ENCODE measurements around the gene CDC14B. TPM values are rescaled to one million over a fixed set of nuclear protein-coding genes. Genes with fewer than 3 reads are reported as not detected.
A peak's percentile ranks its signal among the peaks of the same experiment; 100 is the strongest.

Gene CDC14B
- total RNA-seq, 1 donor from 2014 or later: 29.0 TPM

DNA sequence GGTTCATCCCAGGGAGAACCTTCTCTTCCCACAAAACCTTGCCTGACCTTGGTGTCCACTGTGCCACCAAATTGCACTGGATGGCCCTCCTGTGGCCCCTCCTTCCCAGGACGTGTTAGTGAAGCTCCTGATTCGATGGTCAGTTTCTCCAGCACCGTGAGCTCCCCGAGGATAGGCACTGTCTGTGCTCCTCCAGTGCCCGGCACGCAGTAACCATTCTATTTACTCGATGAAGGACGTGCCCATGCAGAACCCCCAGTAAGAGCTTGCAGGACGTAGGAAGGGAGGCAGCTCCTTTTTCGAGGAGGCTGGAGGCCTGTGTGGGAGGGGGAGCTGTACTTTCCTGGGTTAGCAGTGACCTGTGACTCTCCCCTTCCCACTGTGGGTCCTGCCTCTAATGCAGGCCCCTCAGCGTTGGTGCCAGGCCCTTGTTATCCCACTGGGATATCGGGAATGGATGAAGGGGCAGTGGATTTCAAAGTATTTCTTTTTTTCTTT, 130.1 kb downstream of the CDC14B start:
- DNase-seq (ENCODE audit: low spot score): no peak
- ATAC-seq: no peak

DNA sequence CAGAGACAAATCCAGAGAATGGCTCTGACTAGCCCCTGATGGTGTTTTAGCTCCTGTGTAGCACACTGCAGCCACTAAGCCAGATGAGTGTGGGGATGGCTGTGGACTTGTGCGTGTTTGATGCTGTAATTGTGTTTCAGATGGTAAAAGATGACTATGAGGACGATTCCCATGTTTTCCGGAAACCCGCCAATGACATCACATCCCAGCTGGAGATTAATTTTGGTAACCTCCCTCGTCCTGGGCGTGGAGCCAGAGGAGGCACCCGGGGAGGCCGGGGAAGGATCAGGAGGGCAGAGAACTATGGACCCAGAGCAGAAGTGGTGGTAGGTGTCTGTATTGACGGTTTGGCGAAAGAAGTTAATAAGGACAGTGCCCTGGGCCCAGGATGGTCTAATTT, 131.7 kb downstream of the CDC14B start:
- DNase-seq (ENCODE audit: low spot score): peak; percentile 79
- peak; percentile 20 for ATAC-seq

DNA sequence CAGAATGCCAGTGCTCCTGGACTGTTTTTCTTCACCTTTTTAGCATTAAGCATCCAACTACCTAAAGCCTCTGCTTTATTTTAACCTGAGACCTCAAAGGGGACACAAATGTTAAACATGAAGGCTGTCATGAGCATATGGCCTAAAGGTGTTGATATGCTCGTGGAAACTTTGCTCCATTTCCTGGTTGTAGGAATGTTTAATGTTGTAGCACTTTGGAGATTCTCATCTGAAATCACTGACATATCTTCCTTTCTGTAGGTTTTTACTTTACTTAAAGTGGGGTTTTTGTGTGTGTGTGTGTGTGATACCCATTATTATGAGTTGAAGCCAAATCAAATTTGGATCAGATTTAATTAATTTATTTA, 132.6 kb downstream of the CDC14B start:
- no peak for DNase-seq (ENCODE audit: low spot score)
- ATAC-seq: no peak

DNA sequence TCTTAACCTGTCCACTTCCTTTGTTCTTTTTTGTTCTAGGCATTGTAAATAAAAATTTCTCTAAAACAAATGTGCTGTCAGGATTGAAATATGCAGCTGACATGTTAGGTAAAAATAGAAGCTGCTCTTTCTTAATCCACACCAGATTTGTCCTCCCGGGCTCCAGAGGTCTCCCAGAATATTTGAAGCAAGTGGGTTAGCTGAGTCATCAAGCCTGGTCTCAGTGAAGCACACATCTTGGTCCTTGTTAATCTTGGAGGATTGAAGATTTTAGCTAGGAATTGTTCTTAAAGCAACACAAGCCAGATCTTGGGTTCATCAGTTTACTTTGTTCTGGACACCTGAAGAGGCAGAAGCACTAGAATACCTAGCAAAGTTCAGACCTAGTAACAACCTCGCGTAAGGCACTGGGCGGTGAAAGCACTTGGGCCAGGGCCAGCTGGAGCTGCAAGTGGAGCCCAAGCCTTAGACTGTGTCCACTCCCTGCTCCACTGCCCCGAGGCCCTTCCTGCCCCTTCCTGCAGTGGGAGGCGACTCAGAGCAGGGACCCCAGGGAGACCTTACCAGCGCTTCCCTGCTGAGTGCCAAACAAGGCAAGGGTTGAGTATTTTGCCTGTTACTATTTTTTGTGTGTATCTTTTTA, 133.1 kb downstream of the CDC14B start:
- ATAC-seq: peak; percentile 71
- DNase-seq (ENCODE audit: low spot score): peak; percentile 85

DNA sequence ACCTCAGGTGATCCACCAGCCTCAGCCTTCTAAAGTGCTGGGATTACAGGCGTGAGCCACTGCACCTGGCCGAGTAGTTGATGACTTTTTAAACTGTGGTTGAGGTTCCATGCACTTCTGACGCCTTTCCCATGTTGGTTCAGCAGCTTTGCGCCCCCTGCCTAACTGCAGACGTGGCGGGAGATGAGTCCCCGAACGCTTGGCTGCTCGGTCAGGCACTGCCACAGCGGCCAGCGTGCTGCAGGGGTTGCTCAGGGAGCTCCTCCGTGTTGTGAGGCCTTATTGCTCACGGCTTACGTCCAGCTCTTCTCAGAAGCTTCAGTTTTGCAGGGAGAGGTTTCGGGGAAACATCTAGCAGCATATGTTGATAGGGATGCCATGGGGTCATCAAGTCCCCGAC, 134.4 kb downstream of the CDC14B start:
- no peak for ATAC-seq

DNA sequence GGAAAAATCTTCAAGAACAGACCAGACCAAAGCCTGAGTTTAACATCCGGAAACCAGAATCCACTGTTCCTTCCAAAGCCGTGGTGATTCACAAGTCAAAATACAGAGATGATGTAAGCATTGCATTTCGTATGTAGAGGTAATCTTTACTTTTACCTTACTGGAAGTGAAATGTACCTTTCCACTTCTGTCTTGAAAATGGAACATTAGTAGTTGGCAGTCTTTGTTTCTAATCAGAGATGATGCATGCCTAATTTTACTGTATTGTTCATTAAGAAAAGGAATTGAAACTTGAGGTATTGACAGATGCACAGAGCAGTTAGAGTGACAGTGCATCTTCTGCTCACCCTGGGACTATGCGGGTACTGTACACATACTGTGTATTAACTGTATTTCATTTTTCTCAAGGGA, 135.1 kb downstream of the CDC14B start:
- ATAC-seq (no peak), DNase-seq (ENCODE audit: low spot score) (no peak)

More for the DNA sequence above, 134.4 kb downstream of the CDC14B start:
- no peak for DNase-seq (ENCODE audit: low spot score)

DNA sequence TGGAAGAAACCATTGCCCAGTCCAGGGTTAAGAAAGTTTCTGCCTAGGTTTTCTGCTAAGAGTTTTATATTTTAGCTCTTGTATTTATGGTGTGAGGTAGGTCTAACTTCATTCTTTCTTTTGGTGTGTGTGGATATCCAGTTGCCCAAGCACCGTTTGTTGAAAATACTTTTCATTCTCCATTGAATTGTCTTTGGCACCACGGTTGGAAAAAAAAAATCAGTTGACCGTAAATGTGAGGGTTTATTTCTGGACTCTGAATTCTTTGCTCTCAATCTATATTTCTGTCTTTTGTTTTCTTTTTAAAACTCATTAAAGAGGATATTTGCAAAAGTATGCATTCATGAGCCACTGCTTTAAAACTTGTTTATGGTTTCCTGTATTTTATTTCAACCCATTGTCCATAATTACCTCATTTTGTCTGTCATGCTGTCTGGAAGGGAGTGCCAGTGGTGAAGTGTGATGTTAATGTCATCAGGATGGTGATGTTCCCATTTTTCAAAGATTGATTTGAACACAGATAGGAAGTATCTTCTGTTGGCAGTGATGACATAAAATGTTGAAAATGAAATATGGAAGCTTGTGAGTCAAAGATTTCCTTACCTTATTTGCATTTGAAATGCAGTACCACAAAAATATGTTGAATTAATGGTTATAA, 135.8 kb downstream of the CDC14B start:
- no peak for ATAC-seq
- DNase-seq (ENCODE audit: low spot score): no peak

DNA sequence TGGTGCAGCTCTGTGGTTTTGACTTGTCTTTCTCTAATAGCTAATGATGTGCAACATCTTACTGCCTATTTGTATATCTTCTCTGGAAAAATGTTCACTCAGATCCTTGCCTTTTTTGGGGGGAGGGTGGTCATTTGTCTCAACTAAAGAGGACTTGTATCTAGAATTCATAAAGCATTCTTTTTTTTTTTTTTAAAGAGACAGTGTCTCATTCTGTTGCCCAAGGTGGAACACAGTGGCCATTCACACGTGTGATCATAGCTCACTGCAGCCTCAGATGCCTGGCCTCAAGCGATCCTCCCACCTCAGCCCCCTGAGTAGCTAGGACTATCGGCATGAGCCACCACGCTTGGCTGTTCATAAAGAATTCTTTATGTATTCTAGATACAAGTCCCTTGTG, 136.4 kb downstream of the CDC14B start:
- DNase-seq (ENCODE audit: low spot score) (no peak), ATAC-seq (no peak)

DNA sequence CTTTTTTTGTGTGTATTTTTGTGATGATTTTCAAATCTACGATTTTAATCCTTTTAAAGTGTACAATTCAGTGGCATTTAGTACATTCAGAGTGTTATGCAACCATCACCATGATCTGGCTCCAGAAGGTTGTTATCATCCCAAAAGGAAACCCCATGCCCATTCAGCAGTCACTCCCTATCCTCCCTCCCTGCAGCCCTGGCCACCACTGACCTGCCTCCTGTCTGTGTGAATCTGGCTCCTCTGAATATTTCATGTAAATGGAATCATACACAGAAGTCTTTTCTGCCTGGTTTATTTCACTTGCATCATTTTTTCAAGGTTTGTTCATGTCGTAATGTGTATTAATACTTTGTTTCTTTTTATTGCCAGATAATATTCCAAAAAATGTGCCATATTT, 137.2 kb downstream of the CDC14B start:
- no peak for ATAC-seq
- DNase-seq (ENCODE audit: low spot score): no peak

DNA sequence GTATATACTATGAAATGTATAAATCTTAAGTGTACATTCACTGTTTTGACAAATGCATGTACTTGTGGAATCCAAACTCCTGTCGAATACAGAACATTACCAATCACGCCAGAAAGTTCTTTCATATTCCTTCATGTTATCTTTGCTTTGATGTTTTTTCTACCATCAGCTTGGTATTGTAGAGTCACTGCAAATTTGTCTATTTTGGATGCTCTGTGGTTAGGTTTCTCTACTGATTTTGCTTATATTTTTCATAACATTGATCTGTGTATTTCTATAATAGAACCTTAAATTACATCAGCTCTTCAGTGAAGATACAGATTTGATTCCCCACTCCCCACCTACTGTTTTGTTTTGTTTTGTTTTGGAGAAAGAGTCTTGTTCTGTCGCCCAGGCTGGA, 138.9 kb downstream of the CDC14B start:
- no peak for DNase-seq (ENCODE audit: low spot score)
- ATAC-seq: no peak

DNA sequence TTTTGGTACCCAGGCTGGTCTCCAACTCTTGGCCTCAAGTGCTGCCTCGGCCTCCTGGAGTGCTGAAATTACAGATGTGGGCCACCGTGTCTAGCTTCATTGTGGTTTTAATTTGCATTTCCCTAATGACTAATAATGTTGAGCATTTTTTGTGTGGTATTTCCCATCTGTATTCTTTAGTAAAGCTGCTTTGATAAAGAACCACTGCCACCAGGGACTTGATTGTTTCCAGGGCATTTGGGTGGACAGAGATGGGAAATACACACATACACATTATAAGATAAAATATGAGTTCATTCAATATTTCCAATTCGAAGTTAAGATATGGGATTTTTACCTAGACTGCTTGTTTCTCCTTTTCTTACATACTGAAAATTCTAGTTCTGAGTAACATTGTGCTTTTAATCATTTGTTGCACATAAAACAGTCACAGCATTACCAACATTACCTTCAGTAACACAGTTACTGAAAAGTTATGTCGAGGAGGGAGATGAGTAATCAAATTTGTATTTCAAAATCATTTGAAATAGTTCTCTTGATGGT, 140.7 kb downstream of the CDC14B start:
- no peak for DNase-seq (ENCODE audit: low spot score)
- no peak for ATAC-seq

DNA sequence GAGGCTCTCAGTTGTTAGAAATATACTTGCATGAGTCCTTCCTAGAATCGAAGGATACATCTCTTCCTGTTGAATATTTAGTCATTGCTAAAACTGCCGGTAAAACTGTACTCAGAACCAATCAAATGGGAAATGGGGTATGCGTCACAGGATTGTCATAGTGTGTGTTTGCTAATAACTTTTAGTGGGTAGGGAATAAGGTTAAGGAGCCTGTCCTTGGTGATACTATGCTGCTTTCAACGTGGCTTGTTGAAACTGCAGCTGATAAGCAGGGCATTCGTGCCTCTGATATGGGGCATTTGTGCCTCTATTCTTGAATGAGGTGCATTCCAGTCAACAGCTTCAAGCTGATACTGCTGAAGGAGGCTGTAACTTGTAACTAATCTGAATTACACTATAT, 143.1 kb downstream of the CDC14B start:
- ATAC-seq: no peak
- DNase-seq (ENCODE audit: low spot score): no peak

DNA sequence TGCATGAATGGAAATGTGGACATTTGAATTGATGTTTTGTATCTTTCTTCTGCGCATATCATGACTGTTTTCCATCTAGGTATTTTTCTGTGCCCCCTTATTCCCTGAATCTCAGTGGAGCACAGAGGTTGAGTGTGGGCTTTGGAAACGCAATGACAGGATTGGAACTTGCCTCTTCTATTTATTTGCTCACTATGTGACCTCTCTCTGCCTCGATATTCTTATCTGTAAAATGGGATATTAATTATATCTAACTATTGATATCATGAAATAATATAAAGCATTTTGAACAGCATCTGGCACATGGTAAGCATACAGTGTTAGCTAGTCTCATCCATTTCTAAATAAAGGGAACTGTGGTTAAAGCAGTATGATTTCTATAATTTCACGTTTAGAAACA, 143.6 kb downstream of the CDC14B start:
- ATAC-seq: no peak

DNA sequence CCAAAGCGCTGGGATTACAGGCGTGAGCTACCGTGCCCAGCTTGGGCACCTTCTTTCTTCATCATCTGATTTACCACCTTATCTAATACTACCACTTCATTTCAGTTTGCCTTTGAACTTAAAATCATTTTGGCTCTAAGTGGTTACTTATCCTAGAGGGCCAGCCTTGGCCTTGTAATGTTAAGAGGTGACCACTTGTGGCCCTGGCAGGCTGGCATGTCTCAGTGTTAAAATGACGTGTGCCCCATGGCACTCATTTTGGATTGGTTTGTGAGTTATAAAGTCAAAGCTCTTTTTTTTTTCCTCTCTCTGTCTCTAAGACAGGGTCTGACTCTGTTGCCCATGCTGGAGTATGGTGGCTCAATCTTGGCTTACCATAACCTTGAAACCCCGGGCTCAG, 151.9 kb downstream of the CDC14B start:
- no peak for ATAC-seq
- DNase-seq (ENCODE audit: low spot score): no peak

More for the DNA sequence above, 143.6 kb downstream of the CDC14B start:
- no peak for DNase-seq (ENCODE audit: low spot score)

DNA sequence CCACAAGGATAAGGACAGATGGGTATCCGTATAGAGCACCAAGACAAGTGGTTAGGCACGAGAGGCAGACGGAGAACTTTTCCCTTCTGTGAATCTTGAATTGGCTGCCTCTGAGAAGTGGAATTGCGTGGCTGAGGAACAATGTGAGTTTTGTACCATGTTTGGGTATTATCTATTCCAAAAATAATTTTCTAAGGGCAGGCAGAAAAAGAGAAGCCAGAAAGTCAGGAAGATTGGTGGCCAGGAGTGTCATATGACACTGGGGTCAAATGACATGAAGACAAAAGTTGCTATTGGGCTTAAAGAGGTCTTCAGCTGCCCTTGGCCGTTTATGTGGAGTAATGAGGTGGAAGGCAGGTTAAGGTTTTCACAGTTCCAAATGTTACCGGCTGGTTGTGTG, 155.2 kb downstream of the CDC14B start:
- no peak for DNase-seq (ENCODE audit: low spot score)
- no peak for ATAC-seq

DNA sequence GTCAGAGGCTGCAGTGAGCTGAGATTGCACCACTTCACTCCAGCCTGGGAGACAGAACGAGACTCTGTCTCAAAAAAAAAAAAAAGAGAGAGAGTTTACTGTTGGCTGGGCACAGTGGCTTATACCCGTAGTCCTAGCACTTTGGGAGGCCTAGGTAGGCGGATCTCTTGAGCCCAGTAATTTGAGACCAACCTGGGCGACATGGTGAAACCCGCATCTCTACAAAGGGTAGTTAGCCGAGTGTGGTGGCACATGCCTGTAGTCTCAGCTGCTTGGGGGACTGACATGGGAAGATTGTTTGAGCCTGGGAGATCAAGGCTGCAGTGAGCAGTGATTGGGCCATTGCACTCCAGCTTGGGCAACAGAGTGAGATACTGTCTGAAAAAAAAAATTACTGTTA, 157.1 kb downstream of the CDC14B start:
- no peak for DNase-seq (ENCODE audit: low spot score)
- ATAC-seq: no peak

DNA sequence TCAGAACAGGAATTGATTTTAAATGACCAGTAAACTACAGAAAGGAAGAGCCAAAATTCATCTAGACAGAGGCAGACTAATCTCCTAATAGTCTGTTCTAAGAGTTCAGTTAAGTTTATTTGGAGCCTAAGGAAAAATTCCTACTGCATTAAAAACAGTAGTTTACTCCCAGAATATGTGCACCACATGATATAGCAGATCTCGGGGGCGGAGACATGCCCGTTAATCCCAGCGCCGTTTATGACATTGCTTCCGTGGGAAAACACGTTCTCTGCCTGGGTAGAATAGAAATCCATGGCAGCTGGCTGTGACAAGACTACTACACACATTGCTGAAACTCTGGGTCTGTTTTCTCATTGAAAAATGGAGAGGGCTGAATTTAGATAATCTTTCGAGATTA, 158.3 kb downstream of the CDC14B start:
- no peak for DNase-seq (ENCODE audit: low spot score)

DNA sequence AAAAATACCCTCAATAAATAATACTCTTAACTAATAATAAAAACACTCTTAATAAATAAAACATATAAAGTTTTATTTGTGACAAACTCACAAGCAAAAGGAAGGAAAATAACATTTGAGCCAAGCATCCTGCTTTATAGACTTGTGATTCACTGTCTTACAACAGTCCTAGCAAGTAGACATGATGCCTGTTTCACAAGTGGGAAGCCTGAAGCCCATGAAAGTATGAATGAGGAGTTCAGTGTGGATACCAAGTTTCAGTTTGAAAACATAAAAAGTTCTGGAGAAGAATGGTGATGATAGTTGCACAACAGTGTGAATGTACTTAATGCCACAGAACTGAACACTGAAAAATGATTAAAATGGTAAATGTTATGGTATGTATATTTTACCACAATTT, 158.8 kb downstream of the CDC14B start:
- DNase-seq (ENCODE audit: low spot score) (no peak), ATAC-seq (no peak)

More for the DNA sequence above, 158.3 kb downstream of the CDC14B start:
- ATAC-seq: no peak

DNA sequence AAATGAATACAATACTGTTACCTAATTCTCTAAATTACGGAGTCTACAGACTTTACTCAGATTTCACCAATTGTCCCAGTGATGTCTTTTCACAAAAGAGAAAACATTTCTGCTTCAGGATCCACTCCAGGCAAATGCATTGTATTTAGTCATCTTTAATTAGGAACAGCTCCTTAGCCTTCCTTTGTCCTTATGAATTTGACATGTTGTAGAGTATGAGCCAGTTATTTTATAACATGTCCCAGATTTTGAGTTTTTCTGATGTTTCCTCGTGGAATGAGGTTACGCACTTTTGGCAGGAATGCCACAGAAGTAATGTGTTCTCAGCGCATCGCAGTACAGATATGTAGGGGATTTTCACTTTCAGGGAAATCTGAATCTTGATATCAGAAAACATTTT, 159.2 kb downstream of the CDC14B start:
- ATAC-seq (no peak), DNase-seq (ENCODE audit: low spot score) (no peak)

DNA sequence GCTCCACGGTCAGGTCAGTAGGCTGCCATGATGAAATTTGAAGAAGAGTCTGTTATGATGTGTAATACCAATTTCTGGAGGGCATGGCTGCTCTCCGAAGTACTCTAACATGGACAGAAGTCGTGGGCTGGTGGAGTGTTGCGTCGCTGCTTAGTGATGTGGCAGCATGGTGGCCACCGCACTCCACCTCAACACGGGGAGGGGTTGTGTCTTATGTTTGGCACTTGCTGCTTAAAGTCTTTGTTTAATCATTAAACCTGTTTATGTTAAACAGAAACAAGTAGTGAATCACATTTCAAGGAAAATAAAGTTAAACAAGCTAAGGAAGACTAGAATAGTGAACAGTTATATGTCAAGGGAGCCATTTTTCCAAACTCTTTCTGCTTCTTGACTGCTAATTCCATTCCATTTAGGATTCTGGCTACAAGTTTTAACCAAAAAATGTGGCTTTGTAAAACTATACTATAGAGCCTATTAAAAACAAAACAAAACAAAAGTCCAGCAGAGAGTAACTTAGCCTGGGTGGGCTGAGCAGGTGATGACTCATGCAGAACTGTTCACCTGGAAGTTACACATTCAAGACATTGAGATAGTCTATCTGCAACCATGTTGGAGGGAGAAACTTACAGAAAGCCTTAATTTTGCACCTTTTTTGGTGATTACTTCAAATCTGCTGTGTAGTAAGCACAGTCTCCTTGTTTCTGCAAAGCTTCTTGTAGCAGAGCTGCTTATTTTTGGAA, 160.2 kb downstream of the CDC14B start:
- no peak for DNase-seq (ENCODE audit: low spot score)
- ATAC-seq: no peak

DNA sequence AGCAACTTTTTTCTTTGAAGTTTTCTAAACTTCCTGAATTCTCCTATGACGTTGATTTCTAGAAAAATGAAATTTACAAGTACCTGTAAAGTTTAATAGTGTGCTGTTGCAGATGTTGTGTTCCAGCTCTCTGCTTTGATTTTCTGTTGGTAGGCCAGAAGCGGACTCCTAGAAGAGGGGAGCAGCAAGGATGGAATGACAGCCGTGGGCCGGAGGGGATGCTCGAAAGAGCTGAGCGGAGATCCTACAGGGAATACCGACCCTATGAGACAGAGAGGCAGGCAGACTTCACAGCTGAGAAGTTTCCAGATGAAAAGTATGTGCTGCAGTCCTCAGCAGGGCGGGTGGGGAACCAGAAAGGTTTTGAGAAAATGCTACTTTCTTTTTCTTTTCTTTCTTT, 161.4 kb downstream of the CDC14B start:
- ATAC-seq (no peak), DNase-seq (ENCODE audit: low spot score) (no peak)

DNA sequence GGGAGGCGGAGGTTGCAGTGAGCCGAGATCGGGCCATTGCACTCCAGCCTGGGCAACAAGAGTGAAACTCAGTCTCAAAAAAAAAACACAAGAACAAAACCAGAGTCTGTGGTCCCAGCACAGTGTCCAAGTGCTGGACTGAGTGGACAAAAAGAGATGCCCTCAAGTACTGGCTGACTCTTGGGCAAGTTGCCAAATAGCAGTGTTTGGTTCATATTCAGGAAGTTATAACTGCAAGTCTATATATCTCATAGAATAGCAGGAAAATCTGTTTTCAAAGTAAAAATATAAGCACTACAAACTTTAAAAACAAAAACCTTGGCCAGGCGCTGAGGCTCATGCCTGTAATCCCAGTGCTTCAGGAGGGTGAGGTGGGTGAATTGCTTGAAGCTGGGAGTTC, 162.4 kb downstream of the CDC14B start:
- no peak for ATAC-seq

More for the DNA sequence above, 162.4 kb downstream of the CDC14B start:
- no peak for DNase-seq (ENCODE audit: low spot score)
